Trophoblast cell (in vitro differentiated cells and primary cell): ENCODE measurements around the gene PELI1.
"Not testable (repeated sequence)": the region's sequence is repeated elsewhere in the genome, so short reads cannot be mapped to it uniquely, and the experiment has no call there.

Experiments
- DNase-seq, 2 donors: peaks; one replicate each; pipeline ENCODE4 v3.0.0-alpha.2; 2016
- H2AFZ ChIP-seq: 2 replicates; pipeline ENCODE4 v1.6.1; 2013; ENCODE audit warnings: low read length, moderate library complexity, mild to moderate bottlenecking; ENCODE audit not compliant: insufficient read depth, poor library complexity
- H2AK5ac ChIP-seq: 2 replicates; pipeline ENCODE4 v1.6.1; 2013; ENCODE audit warnings: mild to moderate bottlenecking, low read length
- H2BK120ac ChIP-seq: 2 replicates; pipeline ENCODE4 v1.6.1; 2013; ENCODE audit warnings: low read length, mild to moderate bottlenecking, moderate library complexity; ENCODE audit not compliant: insufficient read depth, poor library complexity
- H2BK12ac ChIP-seq: 2 replicates; pipeline ENCODE4 v1.6.1; 2013; ENCODE audit warnings: mild to moderate bottlenecking, low read length, moderate library complexity
- H2BK5ac ChIP-seq: 2 replicates; pipeline ENCODE4 v1.6.1; 2013; ENCODE audit warnings: low read length, low read depth, moderate library complexity, mild to moderate bottlenecking; ENCODE audit not compliant: poor library complexity
- H3K14ac ChIP-seq: 2 replicates; pipeline ENCODE4 v1.6.1; 2013; ENCODE audit warnings: mild to moderate bottlenecking, low read length
- H3K18ac ChIP-seq: 2 replicates; pipeline ENCODE4 v1.6.1; 2013; ENCODE audit warnings: mild to moderate bottlenecking, low read length
- H3K23ac ChIP-seq: 2 replicates; pipeline ENCODE4 v1.6.1; 2013; ENCODE audit warnings: low read length
- H3K27ac ChIP-seq: 2 replicates; pipeline ENCODE4 v1.5.1; 2013; ENCODE audit warnings: low read depth, mild to moderate bottlenecking, inconsistent platforms, low read length, moderate library complexity
- H3K27me3 ChIP-seq: 2 replicates; pipeline ENCODE4 v1.6.1; 2013; ENCODE audit warnings: inconsistent platforms, mild to moderate bottlenecking, low read length, moderate library complexity; ENCODE audit not compliant: insufficient read depth
- H3K36me3 ChIP-seq, 2 experiments: 1 replicate in 1 of 2; 2 replicates in 1 of 2; pipeline ENCODE4 v1.6.1; 2013; ENCODE audit warnings: low read length in 2 of 2, mild to moderate bottlenecking in 2 of 2, moderate library complexity in 1 of 2; ENCODE audit not compliant: insufficient read depth in 2 of 2, control insufficient read depth in 1 of 2
- H3K4ac ChIP-seq: 2 replicates; pipeline ENCODE4 v1.6.1; 2013; ENCODE audit warnings: low read depth, mild to moderate bottlenecking, low read length, moderate library complexity
- H3K4me1 ChIP-seq, 2 experiments: 1 replicate in 1 of 2; 2 replicates in 1 of 2; pipeline ENCODE4 v1.6.1; 2013; ENCODE audit warnings: low read length in 2 of 2, mild to moderate bottlenecking in 2 of 2, moderate library complexity in 1 of 2; ENCODE audit not compliant: insufficient read depth in 2 of 2, control insufficient read depth in 1 of 2
- H3K4me2 ChIP-seq: 2 replicates; pipeline ENCODE4 v1.6.1; 2013; ENCODE audit warnings: inconsistent platforms, mild to moderate bottlenecking, low read length, moderate library complexity
- H3K4me3 ChIP-seq: 2 replicates; pipeline ENCODE4 v1.5.1; 2013; ENCODE audit warnings: mild to moderate bottlenecking, low read depth, low read length, inconsistent platforms
- H3K79me1 ChIP-seq: one replicate; pipeline ENCODE4 v1.6.1; 2013; ENCODE audit warnings: low read length
- H3K79me2 ChIP-seq: 2 replicates; pipeline ENCODE4 v1.6.1; 2013; ENCODE audit warnings: low read length, mild to moderate bottlenecking; ENCODE audit not compliant: control insufficient read depth, insufficient read depth, poor library complexity
- H3K9ac ChIP-seq: 2 replicates; pipeline ENCODE4 v1.6.1; 2013; ENCODE audit warnings: mild to moderate bottlenecking, low read length
- H3K9me3 ChIP-seq: 2 replicates; pipeline ENCODE4 v1.6.1; 2013; ENCODE audit warnings: low read depth, mild to moderate bottlenecking, control low read depth, inconsistent platforms, low read length; ENCODE audit not compliant: insufficient read depth
- H4K12ac ChIP-seq: 2 replicates; pipeline ENCODE4 v1.6.1; 2013; ENCODE audit warnings: low read depth, mild to moderate bottlenecking, low read length, moderate library complexity
- H4K8ac ChIP-seq: 2 replicates; pipeline ENCODE4 v1.6.1; 2013; ENCODE audit warnings: low read depth, mild to moderate bottlenecking, low read length, moderate library complexity
- H4K91ac ChIP-seq: one replicate; pipeline ENCODE4 v1.6.1; 2013; ENCODE audit warnings: low read depth, mild to moderate bottlenecking, low read length, moderate library complexity
- WGBS: extraction: QIAGEN DNeasy Blood & Tissue Kit; methylation state at CpG from one replicate; pipeline ENCODE4 v1.1.7; 2013; ENCODE audit warnings: missing lambda C conversion rate; ENCODE audit not compliant: insufficient read length, insufficient coverage; ENCODE audit errors: extremely low coverage; 5-methylcytosine and 5-hydroxymethylcytosine counted together

PELI1 gene

GRCh38 chr2:64080179-64080578 lies 64.0 kb downstream of the PELI1 start:
- no peaks in the 10 kb centered on the region for H3K79me2 ChIP-seq
- no peaks in the 10 kb centered on the region for H3K9me3 ChIP-seq
- no peak overlapping the region for H3K4me2 ChIP-seq
- H3K9ac ChIP-seq = no peak overlapping the region
- H2BK12ac ChIP-seq = no peak overlapping the region
- no peaks in the 10 kb centered on the region for H3K79me1 ChIP-seq
- no peak overlapping the region for H3K18ac ChIP-seq
- H3K27me3 ChIP-seq = no peaks in the 10 kb centered on the region
- no peaks in the 10 kb centered on the region for H3K36me3 ChIP-seq
- H3K14ac ChIP-seq = no peak overlapping the region
- no peak overlapping the region for H4K12ac ChIP-seq
- no peak overlapping the region for H2BK120ac ChIP-seq
- WGBS = no CpG with 5 or more reads among the region's 1 CpG
- H2AFZ ChIP-seq = no peak overlapping the region
- H4K8ac ChIP-seq = no peak overlapping the region
- peak in 1 of 2 donors; percentile 35 for DNase-seq
- H3K23ac ChIP-seq = no peak overlapping the region
- no peak overlapping the region for H3K4me3 ChIP-seq
- no peak overlapping the region for H3K4ac ChIP-seq
- H4K91ac ChIP-seq = no peak overlapping the region
- H2AK5ac ChIP-seq = no peak overlapping the region
- H2BK5ac ChIP-seq = no peak overlapping the region
- no peak overlapping the region for H3K27ac ChIP-seq
- H3K4me1 ChIP-seq = no peaks in the 10 kb centered on the region

DNA sequence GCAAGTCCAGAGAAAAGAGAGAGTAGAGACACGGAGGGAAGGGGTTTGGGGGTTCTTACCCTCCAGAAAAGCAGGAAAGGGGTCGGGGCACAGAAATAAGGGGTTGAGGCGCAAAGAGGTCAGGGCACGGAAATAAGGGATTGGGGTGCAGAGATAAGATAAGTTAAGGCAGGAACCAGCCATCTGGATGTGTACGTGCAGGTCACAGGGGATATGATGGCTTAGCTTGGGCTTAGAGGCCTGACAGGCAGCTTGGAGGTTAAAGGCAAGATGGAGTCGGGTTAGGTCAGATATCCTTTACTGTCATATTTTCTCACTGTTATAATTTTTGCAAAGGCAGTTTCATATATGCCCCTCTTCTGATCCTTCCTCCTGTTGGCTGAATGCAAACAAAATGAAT lies 64.5 kb downstream of the PELI1 start:
- not testable (repeated sequence) for H3K4ac ChIP-seq, H3K4me1 ChIP-seq, H2BK5ac ChIP-seq, H3K79me2 ChIP-seq, H3K9me3 ChIP-seq, H4K91ac ChIP-seq, H2BK12ac ChIP-seq, H3K27me3 ChIP-seq, H3K9ac ChIP-seq, H2AFZ ChIP-seq, H2AK5ac ChIP-seq, H3K36me3 ChIP-seq, H3K4me2 ChIP-seq, H2BK120ac ChIP-seq, H3K79me1 ChIP-seq, H3K4me3 ChIP-seq, H4K8ac ChIP-seq, H3K18ac ChIP-seq, H3K23ac ChIP-seq, H3K27ac ChIP-seq, DNase-seq, H3K14ac ChIP-seq, H4K12ac ChIP-seq
- WGBS = no CpG with 5 or more reads among the region's 6 CpGs

DNA sequence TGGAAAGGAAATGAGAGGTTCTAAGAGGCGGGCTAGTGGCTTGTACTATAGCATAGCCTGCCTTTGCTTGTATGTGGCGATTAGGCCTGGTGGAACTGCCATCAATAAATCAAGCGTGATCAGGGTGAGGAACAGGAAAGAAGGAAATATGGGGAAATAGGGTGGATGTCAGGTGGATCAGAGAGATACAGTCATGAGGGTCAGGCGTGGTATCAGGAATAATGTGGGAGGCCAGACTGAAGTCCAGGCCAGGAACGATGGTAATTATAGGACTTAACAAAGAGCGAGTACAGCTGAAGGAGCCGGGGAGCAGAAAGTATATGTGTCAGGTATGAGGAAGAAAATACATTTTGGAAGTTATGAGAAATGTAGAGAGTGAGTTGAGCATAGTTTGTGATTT lies 67.4 kb downstream of the PELI1 start:
- no CpG with 5 or more reads among the region's 7 CpGs for WGBS
- not testable (repeated sequence) for H4K91ac ChIP-seq, H3K27ac ChIP-seq, H3K79me2 ChIP-seq, H3K4me2 ChIP-seq, H2BK5ac ChIP-seq, H2AFZ ChIP-seq, H3K18ac ChIP-seq, DNase-seq, H3K36me3 ChIP-seq, H4K12ac ChIP-seq, H2AK5ac ChIP-seq, H3K9me3 ChIP-seq, H3K4me1 ChIP-seq, H3K4me3 ChIP-seq, H3K23ac ChIP-seq, H2BK12ac ChIP-seq, H3K9ac ChIP-seq, H3K4ac ChIP-seq, H4K8ac ChIP-seq, H3K14ac ChIP-seq, H3K79me1 ChIP-seq, H3K27me3 ChIP-seq, H2BK120ac ChIP-seq

DNA sequence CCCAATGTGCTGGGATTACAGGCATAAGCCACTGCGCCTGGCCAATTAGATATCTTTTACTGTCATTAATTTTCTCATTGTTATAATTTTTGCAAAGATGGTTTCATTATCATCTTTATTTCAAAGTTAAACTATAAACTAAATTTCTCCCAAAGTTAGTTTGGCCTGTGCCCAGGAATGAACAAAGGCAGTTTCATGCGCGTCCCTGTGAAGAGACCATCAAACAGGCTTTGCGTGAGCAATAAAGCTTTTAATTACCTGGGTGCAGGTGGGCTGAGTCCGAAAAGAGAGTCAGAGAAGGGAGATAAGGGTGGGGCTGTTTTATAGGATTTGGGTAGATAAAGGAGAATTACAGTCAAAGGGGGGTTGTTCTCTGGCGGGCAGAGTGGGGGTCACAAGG lies 69.6 kb downstream of the PELI1 start:
- H3K18ac ChIP-seq, H3K4me2 ChIP-seq, H3K27me3 ChIP-seq, H4K8ac ChIP-seq, H2BK5ac ChIP-seq, H3K9ac ChIP-seq, H3K4me3 ChIP-seq, H2BK120ac ChIP-seq, H3K9me3 ChIP-seq, H3K36me3 ChIP-seq, DNase-seq, H4K91ac ChIP-seq, H2AFZ ChIP-seq, H3K4ac ChIP-seq, H4K12ac ChIP-seq, H2AK5ac ChIP-seq, H3K79me1 ChIP-seq, H3K14ac ChIP-seq, H2BK12ac ChIP-seq, H3K27ac ChIP-seq, H3K79me2 ChIP-seq, H3K4me1 ChIP-seq, H3K23ac ChIP-seq: not testable (repeated sequence)
- WGBS = no CpG with 5 or more reads among the region's 6 CpGs
